K562 (cell line): Measurements from ENCODE around the gene NLRP12. TPM values are rescaled to one million over a fixed set of nuclear protein-coding genes. Genes with fewer than 3 reads are reported as not detected.

Experiments used
- ARHGAP35 ChIP-seq: fragments of 450-650 bp; IDR thresholded peaks from 2 replicates; pipeline ENCODE4 v1.6.1; 2018; ENCODE audit not compliant: partially characterized antibody
- ATF1 ChIP-seq, 2 experiments: fragments of 450-650 bp in 1 of 2; IDR thresholded peaks; 2 replicates each; pipeline ENCODE4 v1.6.1; 2016; ENCODE audit warnings: missing compliant biosample characterization in 1 of 2, missing genetic modification characterization in 1 of 2
- ATF4 ChIP-seq: fragments of 450-650 bp; formaldehyde crosslinking; IDR thresholded peaks from 2 replicates; pipeline ENCODE4 v1.4.0; 2022; ENCODE audit warnings: mild to moderate bottlenecking, moderate library complexity
- BRD9 ChIP-seq: fragments of 450-650 bp; IDR thresholded peaks from 2 replicates; pipeline ENCODE4 v1.6.1; 2018; ENCODE audit warnings: low read depth; ENCODE audit not compliant: partially characterized antibody
- CBX5 ChIP-seq: IDR thresholded peaks from 2 replicates; pipeline ENCODE4 v1.6.1; 2014; ENCODE audit warnings: low read depth, borderline replicate concordance
- GTF2B ChIP-seq: IDR thresholded peaks from 2 replicates; pipeline ENCODE4 v1.6.1; 2011; ENCODE audit not compliant: insufficient read length; ENCODE audit errors: extremely low read depth
- HMBOX1 ChIP-seq: sonication (generic); IDR thresholded peaks from 2 replicates; pipeline ENCODE4 v1.6.1; 2016
- MLLT1 ChIP-seq, 2 experiments: fragments of 450-650 bp; IDR thresholded peaks; 2 replicates each; pipeline ENCODE4 v1.6.1; 2016
- NFIC ChIP-seq: fragments of 450-650 bp; IDR thresholded peaks from 2 replicates; pipeline ENCODE4 v1.6.1; 2017; ENCODE audit warnings: mild to moderate bottlenecking, inconsistent platforms
- NR2C1 ChIP-seq, 2 experiments: fragments of 450-650 bp; IDR thresholded peaks; 2 replicates each; pipeline ENCODE4 v1.6.1; 2017; ENCODE audit warnings: mild to moderate bottlenecking in 2 of 2, antibody characterized with exemption in 1 of 2, inconsistent platforms in 1 of 2, missing compliant biosample characterization in 1 of 2, missing genetic modification characterization in 1 of 2
- NR2F6 ChIP-seq: fragments of 450-650 bp; formaldehyde crosslinking; IDR thresholded peaks from 2 replicates; pipeline ENCODE4 v1.4.0; 2020; ENCODE audit warnings: mild to moderate bottlenecking
- OTX1 ChIP-seq: fragments of 450-650 bp; formaldehyde crosslinking; IDR thresholded peaks from 2 replicates; pipeline ENCODE4 v1.4.0; 2022; ENCODE audit warnings: mild to moderate bottlenecking
- POLR2B ChIP-seq: fragments of 450-650 bp; IDR thresholded peaks from 2 replicates; pipeline ENCODE4 v1.6.1; 2018; ENCODE audit warnings: low read depth; ENCODE audit not compliant: partially characterized antibody
- POLR3G ChIP-seq: IDR thresholded peaks from 2 replicates; pipeline ENCODE4 v1.6.1; 2011; ENCODE audit not compliant: insufficient read length, insufficient replicate concordance; ENCODE audit errors: extremely low read depth
- PTRF ChIP-seq: fragments of 450-650 bp; IDR thresholded peaks from 2 replicates; pipeline ENCODE4 v1.6.1; 2016; ENCODE audit warnings: mild to moderate bottlenecking, missing genetic modification characterization, missing compliant biosample characterization
- PYGO2 ChIP-seq: fragments of 450-650 bp; IDR thresholded peaks from 2 replicates; pipeline ENCODE4 v1.6.1; 2016; ENCODE audit warnings: mild to moderate bottlenecking, missing genetic modification characterization, moderate library complexity, missing compliant biosample characterization
- RNF2 ChIP-seq: sonication (generic); IDR thresholded peaks from 2 replicates; pipeline ENCODE4 v1.6.1; 2016
- SAP30 ChIP-seq: fragments of 200-600 bp; sonication (generic); IDR thresholded peaks from 2 replicates; pipeline ENCODE4 v1.6.1; 2012; ENCODE audit warnings: borderline replicate concordance, low read depth, mild to moderate bottlenecking, moderate library complexity, low read length, control low read depth, inconsistent platforms; ENCODE audit not compliant: insufficient read depth, poor library complexity, severe bottlenecking
- SIN3B ChIP-seq: fragments of 450-650 bp; IDR thresholded peaks from 2 replicates; pipeline ENCODE4 v1.6.1; 2017; ENCODE audit warnings: low read depth, mild to moderate bottlenecking, moderate library complexity
- SRSF9 ChIP-seq: fragments of 200-400 bp; formaldehyde crosslinking; IDR thresholded peaks from 2 replicates; pipeline ENCODE4 v1.6.1; 2017; ENCODE audit warnings: low read depth, low read length, borderline replicate concordance
- ZNF583 ChIP-seq: fragments of 250-450 bp; sonication (Bioruptor Pico); IDR thresholded peaks from 2 replicates; pipeline ENCODE4 v1.4.0; 2020
- polyA plus RNA-seq, 8 experiments: library from polyadenylated mRNA; depleted of rRNA in 4 of 8; stranded (reverse) in 5 of 8; unstranded in 3 of 8; fragments of >200 nt; fragmentation: Nextera tagmentation in 2 of 8; fragmentation: Illumina TruSeq in 1 of 8; extraction: Ambion mirVana in 2 of 8; extraction: Trizol in 1 of 8; gene quantifications; 2 replicates each; pipeline versions ENCODE4 v1.2.1 to v1.2.3, GENCODE V29; 2011 to 2014; ENCODE audit warnings: inconsistent platforms in 1 of 8, missing spikeins in 1 of 8
- total RNA-seq, 7 experiments: library from RNA; depleted of rRNA in 6 of 7; stranded (reverse); fragments of >200 nt in 6 of 7; fragmentation: Illumina TruSeq in 2 of 7; extraction: Trizol in 2 of 7; gene quantifications; 2 replicates each; pipeline versions ENCODE4 v1.2.1 to v1.2.3, GENCODE V29; 2011 to 2021; ENCODE audit warnings: low replicate concordance in 1 of 7

NLRP12 gene
- total and polyA plus RNA-seq, 9 of the 15 experiments (the other 6 are each of a cell fraction or from before 2014, with no cell fraction given), result not detected

GRCh38 chr19:53867225-53868090 is 43.3 kb upstream of the NLRP12 start, which contains the start of gene MYADM (continued):
- TF ChIP-seq ATF1 (CRISPR knock-in tag; IDR thresholded peaks at IDR 0.05) (no peak), ATF1 (tag; IDR thresholded peaks at IDR 0.05) (no peak; the same call in 1 of the 2 replicates), ARHGAP35 (no peak), MLLT1 (IDR thresholded peaks at IDR 0.05) (no peak), GTF2B (no peak), SRSF9 (no peak), BRD9 (no peak), OTX1 (CRISPR knock-in tag) (no peak), HMBOX1 (no peak), RNF2 (no peak; the same call in 1 of the 2 replicates), SIN3B (no peak), PTRF (tag) (no peak), SAP30 (peak; percentile 27), POLR2B (no peak), NR2F6 (no peak), PYGO2 (tag) (no peak), POLR3G (no peak), NFIC (no peak), ATF4 (no peak), CBX5 (no peak), ZNF583 (CRISPR knock-in tag) (no peak), NR2C1 (IDR thresholded peaks at IDR 0.05) (no peak), NR2C1 (tag; IDR thresholded peaks at IDR 0.05) (no peak)
